ENCODE measurements around the gene COL2A1. TPM values are rescaled to one million over a fixed set of nuclear protein-coding genes. Genes with fewer than 3 reads are reported as not detected.

Gene COL2A1
- total and polyA plus RNA-seq, 2 donors (not counting 3 experiments of a cell fraction or from before 2014, with no cell fraction given), result not detected

- Histone ChIP-seq H4K20me1 (replicated peaks; ENCODE audit: control insufficient read depth, extremely low read depth, insufficient read depth, low read length) (no peaks in the 10 kb centered on the region), H3K27ac (ENCODE audit: insufficient read depth, low read depth, low read length) (no peak overlapping the region), H3K4me1 (ENCODE audit: control insufficient read depth, extremely low read depth, insufficient read depth, low read length) (no peaks in the 10 kb centered on the region), H3K79me2 (ENCODE audit: control insufficient read depth, insufficient read depth, low read length) (no peaks in the 10 kb centered on the region), H3K36me3 (ENCODE audit: control insufficient read depth in 2 of 2, extremely low read depth in 1 of 2, insufficient read depth in 2 of 2, low read length in 2 of 2) (peaks cover 5 to 9% of the 10 kb centered on the region in 2 experiments), H2AFZ (ENCODE audit: low read depth, low read length) (no peak overlapping the region), H3K4me3 (replicated peaks in 1 of 3; ENCODE audit: insufficient read depth in 1 of 3, low read depth in 1 of 3, low read length in 3 of 3) (no peak overlapping the region), H3K4me2 (ENCODE audit: insufficient read depth, low read length) (no peak overlapping the region), H3K9me3 (replicated peaks; ENCODE audit: control insufficient read depth, insufficient read depth, low read length) (no peaks in the 10 kb centered on the region), H3K9me1 (replicated peaks; ENCODE audit: control insufficient read depth, extremely low read depth, insufficient read depth, low read length) (no peaks in the 10 kb centered on the region), H3K27me3 (ENCODE audit: control insufficient read depth in 2 of 2, insufficient read depth in 2 of 2, low read length in 2 of 2) (no peaks in the 10 kb centered on the region), H3K9ac (replicated peaks; ENCODE audit: extremely low read depth, insufficient read depth, low read length) (no peak overlapping the region)
- FAIRE-seq (no peak), DNase-seq (ENCODE audit: low read depth, low spot score) (no peak)
- intact Hi-C loops (cut with micrococcal nuclease), result no loop called here
- dilution Hi-C loops (cut with MboI; ENCODE audit: extremely low pct_ligation_motif_present, low sequenced_read_pairs), result no loop called here
- ChIA-PET POLR2A (no interaction called here), CTCF (no interaction called here)
- no TSS peak for BruUV-seq (replicated peaks)
- TF ChIP-seq MAX (IDR thresholded peaks at IDR 0.05; ENCODE audit: insufficient read depth, insufficient read length), result no peak
- TF ChIP-seq MYC (IDR thresholded peaks at IDR 0.05; ENCODE audit: low read depth, low read length), result no peak
- no peak for TF ChIP-seq POLR2AphosphoS5 (IDR thresholded peaks at IDR 0.05; ENCODE audit: insufficient read depth, low read depth, low read length)
- TF ChIP-seq GATA2 (IDR thresholded peaks at IDR 0.05; ENCODE audit: insufficient read depth, insufficient read length, low read depth, low read length), result no peak
- TF ChIP-seq EZH2 (IDR thresholded peaks at IDR 0.05; ENCODE audit: borderline replicate concordance, low read depth, low read length, severe bottlenecking), result no peak
- TF ChIP-seq CTCF (IDR thresholded peaks at IDR 0.05; ENCODE audit: extremely low read depth in 1 of 2, insufficient read depth in 1 of 2, low read depth in 1 of 2, low read length in 2 of 2), result no peak
- TF ChIP-seq POLR2A (IDR thresholded peaks at IDR 0.05; ENCODE audit: low read depth, low read length), result no peak
Observed at GRCh38 chr12:48041591-48042423, 37.5 kb upstream of the COL2A1 start.

Data from endothelial cell of umbilical vein (primary cell).